HG03045 (cell line): ENCODE measurements around the gene RNF144B.
A peak's percentile ranks its signal among the peaks of the same experiment; 100 is the strongest.
"Not testable (repeated sequence)": the region's sequence is repeated elsewhere in the genome, so short reads cannot be mapped to it uniquely, and the experiment has no call there.

Experiments
- ATAC-seq: cut with Tn5 transposase; IDR thresholded peaks from one replicate; pipeline ENCODE4 v1.9.1; 2021; ENCODE audit warnings: mild to moderate bottlenecking, moderate library complexity; ENCODE audit not compliant: unreplicated experiment

The RNF144B gene

GRCh38 chr6:18387061-18387721, at the start of gene RNF144B:
RNF144B (plus strand) TSS chr6:18387350; CDS start chr6:18399535, 12,185 bp downstream.
- ATAC-seq, result peak; percentile 81

- ATAC-seq, result no peak
Measured at GRCh38 chr6:18339599-18339998, 47.6 kb upstream of the RNF144B start.

DNA sequence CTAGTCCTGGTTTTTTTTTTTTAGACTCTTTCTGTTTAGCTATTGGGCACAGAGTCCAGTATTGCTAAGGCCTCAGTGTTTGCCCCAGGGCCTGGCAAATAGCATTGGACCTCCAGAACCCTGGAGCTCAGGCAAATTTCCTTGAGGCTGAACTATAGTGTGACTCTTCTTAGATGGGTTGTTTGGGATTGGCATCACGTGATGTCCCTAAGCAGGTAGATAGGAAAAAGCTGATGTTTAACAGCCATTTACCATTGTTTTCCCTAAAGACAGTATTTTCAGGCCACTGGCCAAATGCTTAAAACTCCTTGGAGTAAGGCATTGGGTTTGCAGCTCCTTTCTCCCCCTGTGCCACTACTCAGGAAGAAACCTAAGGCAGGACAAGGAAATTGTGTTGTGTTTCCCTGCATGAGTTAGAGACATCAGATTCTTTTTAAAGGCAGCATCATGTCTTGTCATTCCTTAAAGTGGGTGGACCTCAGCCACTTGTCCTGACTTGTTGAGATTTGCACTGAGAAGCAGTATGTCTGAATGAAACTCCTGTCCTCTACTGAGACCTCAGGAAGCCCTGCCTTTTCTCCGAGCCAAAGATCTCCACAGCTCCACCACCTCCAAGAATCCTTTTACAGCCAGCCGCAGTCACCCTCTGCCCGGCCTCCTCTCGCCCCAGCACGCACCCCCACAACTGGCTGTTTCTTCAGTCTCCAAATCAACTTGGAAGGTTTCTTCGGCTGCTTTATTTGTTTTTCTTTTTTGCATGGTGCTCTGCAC, 46.2 kb upstream of the RNF144B start:
- no peak for ATAC-seq

DNA sequence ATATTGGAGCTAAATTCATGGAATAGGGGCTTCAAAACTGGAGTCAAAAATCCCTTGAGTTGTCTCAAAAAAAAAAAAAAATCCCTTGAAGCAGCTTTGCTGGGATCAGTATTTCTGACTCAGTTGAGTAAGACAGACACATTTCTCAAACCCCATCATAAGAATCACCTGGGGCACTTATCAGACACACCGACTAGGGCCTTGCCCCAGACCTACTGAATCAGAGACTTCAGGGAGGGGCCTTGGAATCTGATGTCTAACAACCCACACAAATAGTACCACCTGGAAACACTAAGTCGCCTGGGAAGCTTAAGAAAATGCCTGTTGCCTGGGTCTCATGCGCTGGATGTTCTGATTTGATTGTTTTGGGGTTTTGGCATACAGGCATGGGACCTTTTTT, 44.9 kb upstream of the RNF144B start:
- no peak for ATAC-seq

DNA sequence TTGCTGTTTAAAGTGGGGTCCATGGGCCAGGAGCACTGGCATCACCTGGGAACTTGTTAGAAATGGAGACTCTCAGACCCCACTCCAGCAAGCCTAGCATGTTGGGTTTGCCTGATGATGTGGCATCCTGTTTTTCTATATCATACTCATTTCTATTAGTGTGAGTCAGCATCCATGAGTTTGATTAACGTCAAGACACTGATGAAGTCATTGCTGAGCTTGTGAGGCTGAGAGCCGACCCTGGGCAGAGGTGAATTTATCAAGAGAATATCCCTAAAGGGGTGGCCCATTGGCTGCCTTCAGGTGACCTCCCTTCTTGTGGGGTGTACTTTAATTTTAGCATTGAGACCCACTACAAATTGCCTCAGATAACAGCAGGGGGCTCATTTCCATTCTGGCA, 43.4 kb upstream of the RNF144B start:
- ATAC-seq, result no peak

DNA sequence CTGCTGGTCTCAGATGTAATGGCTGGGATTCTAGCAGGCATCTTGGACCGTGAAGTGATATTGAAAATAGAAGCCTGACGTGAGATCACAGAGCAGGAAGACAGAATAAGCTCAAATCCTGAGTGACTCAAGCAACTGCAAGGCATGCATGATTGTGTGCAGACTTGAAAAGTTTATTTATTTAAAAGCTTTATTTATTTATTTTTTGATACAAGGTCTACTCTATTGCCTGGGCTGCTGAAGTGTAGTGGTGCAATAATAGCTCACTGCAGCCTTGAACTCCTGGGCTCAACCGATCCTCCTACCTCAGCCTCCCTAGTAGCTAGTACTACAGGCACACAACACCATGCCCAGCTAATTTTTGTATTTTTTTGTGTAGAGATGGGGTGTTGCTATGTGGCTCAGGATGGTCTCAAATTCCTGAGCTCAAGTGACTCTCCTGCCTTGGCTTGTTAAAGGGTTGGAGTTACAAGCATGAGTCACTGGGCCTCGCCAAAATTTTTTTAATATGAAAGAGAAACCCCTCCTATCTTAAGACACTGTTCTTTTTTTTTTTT, 40.1 kb upstream of the RNF144B start:
- no peak for ATAC-seq

- no peak for ATAC-seq
Measured at GRCh38 chr6:18347866-18348265, 39.3 kb upstream of the RNF144B start.

GRCh38 chr6:18349386-18349785, 37.8 kb upstream of the RNF144B start:
- no peak for ATAC-seq

DNA sequence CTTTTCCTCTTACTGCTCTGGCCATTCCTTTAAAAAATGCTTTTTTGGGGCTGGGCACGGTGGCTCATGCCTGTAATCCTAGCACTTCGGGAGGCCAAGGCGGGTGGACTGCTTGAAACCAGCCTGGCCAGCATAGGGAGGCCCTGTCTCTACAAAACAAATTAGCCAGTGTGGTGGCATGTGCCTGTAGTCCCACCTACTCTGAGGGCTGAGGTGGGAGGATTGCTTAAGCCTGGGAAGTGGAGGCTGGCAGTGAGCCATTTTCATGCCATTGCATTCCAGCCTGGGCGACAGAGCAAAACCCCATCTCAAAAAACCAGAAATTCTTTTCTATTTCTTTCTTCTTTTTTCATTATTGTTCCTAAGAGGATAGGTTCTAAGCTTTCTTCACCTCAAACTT, 36.9 kb upstream of the RNF144B start:
- no peak for ATAC-seq

DNA sequence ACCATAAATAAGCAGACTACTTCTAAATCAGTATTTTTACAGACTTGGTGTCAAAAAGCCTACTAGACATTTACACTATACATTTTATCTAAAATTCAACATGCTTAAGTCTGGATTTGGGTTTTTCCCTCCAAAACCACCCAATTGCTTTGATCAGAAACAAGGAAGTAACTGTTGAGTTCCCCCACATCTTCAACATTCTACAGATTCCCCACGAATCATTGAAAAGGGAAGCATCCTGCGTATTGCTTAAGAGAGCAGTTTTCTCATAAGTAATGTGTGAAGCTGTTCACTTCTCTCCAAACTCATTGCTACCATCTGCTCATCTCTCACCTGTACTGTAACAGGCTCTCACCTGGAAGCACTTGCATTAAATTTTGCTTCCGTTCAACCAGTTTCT, 36.4 kb upstream of the RNF144B start:
- ATAC-seq, result no peak

DNA sequence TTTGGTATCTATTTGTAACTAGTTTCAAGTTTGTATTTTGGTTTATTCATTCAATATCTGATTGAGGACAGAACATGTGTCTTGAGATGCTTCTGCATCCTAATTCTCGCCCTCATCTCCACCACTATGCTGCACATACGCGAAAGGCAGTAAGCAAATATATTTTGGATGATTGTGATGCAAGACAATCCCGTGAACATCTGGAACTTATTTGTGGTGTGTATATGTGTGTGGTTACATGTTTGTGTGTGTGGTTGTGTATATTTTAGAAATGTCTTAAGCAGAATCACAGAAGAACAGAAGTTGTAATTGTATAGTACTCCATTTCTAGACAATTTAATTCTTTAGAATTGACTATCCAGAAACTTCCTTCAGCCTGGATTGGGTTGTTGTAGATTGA, 35.1 kb upstream of the RNF144B start:
- ATAC-seq, result no peak

- ATAC-seq, result no peak
Measured at GRCh38 chr6:18352842-18353241, 34.3 kb upstream of the RNF144B start.

DNA sequence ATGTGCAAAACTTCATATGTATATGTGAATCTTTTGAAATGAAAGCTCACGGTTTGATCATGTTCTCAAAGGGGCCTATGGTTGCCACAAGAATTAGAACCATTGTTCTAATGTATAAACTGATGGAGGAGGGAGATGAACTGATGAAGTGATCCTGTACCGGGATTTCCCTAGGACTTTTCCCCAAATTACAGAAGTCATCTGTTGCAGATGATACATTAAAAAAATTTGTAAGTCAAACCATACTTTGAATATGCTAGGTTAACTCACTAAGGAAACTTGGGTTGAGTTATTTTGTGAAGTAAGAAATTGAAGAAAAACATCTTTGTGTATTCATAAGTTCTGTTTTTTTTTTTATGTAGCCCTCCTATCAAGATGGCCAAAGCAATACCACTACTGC, 33.9 kb upstream of the RNF144B start:
- ATAC-seq, result no peak

- ATAC-seq, result not testable (repeated sequence)
Measured at GRCh38 chr6:18357546-18357945, 29.6 kb upstream of the RNF144B start.

- peak; percentile 83 for ATAC-seq
Measured at GRCh38 chr6:18359237-18359885, 27.8 kb upstream of the RNF144B start.

GRCh38 chr6:18360188-18360587, 27.0 kb upstream of the RNF144B start:
- no peak for ATAC-seq

DNA sequence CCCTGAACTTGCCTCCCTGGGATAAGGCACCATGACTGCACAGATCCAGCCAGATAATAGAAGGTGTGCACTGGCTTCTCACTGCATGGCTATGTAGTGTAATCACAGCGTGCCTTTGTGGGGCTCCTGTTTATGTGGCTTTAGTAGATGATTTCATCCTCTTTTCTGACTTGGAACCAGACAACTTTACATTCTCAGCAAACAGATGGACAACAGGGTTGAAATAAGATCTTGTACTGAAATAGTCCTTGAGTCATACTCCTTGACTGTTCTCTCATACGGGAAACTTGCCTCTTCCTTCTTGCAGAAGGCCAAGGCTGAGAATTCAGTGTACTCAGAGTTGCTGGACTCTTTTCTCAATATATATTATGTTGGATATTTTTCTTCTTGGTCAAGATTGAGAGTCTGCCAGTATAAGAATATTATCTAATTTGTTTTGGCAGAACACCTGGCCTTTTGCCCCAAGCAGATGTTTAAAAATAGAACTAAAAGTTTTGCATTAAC, 25.0 kb upstream of the RNF144B start:
- no peak for ATAC-seq

DNA sequence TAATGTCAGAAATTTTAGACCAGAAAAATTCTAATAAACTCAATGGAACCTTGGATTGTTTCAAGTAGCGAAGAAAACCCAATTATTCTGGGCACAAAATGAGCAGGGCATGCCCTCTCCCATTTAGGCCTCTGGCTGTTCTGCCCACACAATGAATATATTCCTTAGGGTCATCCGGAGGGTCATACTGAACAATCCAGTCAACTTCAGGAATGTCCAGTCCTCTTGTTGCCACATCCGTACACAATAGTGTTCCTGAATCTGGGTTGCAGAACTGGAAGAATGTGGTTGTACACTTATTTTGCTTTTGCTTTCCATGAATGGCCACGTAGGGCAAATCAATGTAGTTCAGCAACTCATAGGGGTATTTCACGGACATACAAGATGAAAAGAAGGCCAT, 23.4 kb upstream of the RNF144B start:
- ATAC-seq, result no peak

- ATAC-seq, result not testable (repeated sequence)
Measured at GRCh38 chr6:18364561-18364960, 22.6 kb upstream of the RNF144B start.

DNA sequence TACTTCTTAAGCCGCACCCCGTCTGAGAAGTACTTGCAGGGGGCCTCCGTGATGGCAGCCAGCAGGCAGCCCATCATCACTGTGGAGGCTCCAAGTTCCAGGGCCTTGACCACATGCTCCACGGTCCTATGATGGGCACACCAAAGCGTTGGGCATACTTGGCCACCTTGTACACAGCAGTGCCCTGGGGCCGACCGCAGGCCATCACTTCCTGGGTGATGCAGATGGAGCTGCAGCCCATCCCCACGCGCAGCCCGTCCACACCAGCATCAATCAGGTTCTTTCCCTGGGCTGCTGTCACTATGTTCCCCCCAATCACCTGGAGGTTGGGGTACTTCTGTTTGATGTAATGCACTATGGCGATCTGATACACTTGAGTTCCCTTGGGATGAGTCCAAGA, 19.8 kb upstream of the RNF144B start:
- ATAC-seq, result no peak

- no peak for ATAC-seq
Measured at GRCh38 chr6:18368277-18369105, 18.7 kb upstream of the RNF144B start.
